ENCODE data around the gene FURIN. TPM values are rescaled to one million over a fixed set of nuclear protein-coding genes. Genes with fewer than 3 reads are reported as not detected.
A peak's percentile ranks its signal among the peaks of the same experiment; 100 is the strongest.

Gene FURIN
- total RNA-seq, 1 donor from 2014 or later: 8.3 TPM

- Histone ChIP-seq H3K36me3 (no peaks in the 10 kb centered on the region), H3K4me2 (peak overlapping the region; percentile 89), H4K20me1 (ENCODE audit: low read depth) (peaks cover 4% of the 10 kb centered on the region), H3K4me3 (peak overlapping the region; percentile 86), H3F3A (ENCODE audit: low read depth) (peaks cover 25% of the 10 kb centered on the region), H3K27me3 (peaks cover 33% of the 10 kb centered on the region), H3K27ac (no peak overlapping the region), H3K79me2 (ENCODE audit: low read depth) (no peaks in the 10 kb centered on the region), H2AFZ (replicated peaks) (peak overlapping the region; percentile 99), H3K4me1 (peaks cover 16% of the 10 kb centered on the region), H3K9ac (no peak overlapping the region), H3K9me3 (ENCODE audit: low read depth) (no peaks in the 10 kb centered on the region)
- peaks cover 12% of the 10 kb centered on the region for H3K4me1 Mint-ChIP-seq
- peaks cover 2% of the 10 kb centered on the region for H3K27me3 Mint-ChIP-seq (ENCODE audit: insufficient read depth, low read depth)
- DNase-seq (ENCODE audit: low spot score): peak; percentile 58
- no peak for TF ChIP-seq EZH2 (IDR thresholded peaks at IDR 0.05)
- peak; percentile 26 for TF ChIP-seq CTCF (IDR thresholded peaks at IDR 0.05)
- H3K36me3 Mint-ChIP-seq: peaks cover 17% of the 10 kb centered on the region
- H3K4me3 Mint-ChIP-seq: peak overlapping the region; percentile 87
- H3K9me3 Mint-ChIP-seq: no peaks in the 10 kb centered on the region
- H3K27ac Mint-ChIP-seq: no peak overlapping the region
These were observed 35.5 kb downstream of the FURIN start for GRCh38 chr15:90903733-90904536.

DNA sequence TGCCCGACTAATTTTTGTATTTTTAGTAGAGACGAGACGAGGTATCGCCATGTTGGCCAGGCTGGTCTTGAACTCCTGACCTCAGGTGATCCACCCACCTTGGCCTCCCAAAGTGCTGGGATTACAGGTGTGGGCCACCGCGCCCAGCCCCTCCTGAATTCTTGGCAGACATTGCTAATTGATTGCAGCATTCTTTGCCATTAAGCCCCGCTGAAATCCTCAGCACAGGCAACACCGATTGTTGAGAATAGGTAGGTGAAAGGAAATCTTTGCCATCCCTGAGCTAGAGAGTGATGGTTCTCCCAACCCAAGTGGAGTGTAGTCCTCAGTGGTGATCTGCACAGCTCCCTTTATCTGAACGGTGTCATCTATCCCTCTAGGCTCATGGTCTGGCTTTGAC lies 36.4 kb downstream of the FURIN start:
- H3K27me3 ChIP-seq: peaks cover 33% of the 10 kb centered on the region
- H3K9ac ChIP-seq: no peak overlapping the region
- Mint-ChIP-seq H3K27me3 (ENCODE audit: insufficient read depth, low read depth) (peaks cover 2% of the 10 kb centered on the region), H3K9me3 (no peaks in the 10 kb centered on the region), H3K27ac (no peak overlapping the region), H3K4me1 (peaks cover 12% of the 10 kb centered on the region), H3K36me3 (peaks cover 17% of the 10 kb centered on the region), H3K4me3 (peak overlapping the region; percentile 52)
- H3K27ac ChIP-seq: no peak overlapping the region
- H3K9me3 ChIP-seq (ENCODE audit: low read depth): no peaks in the 10 kb centered on the region
- peaks cover 16% of the 10 kb centered on the region for H3K4me1 ChIP-seq
- DNase-seq (ENCODE audit: low spot score): no peak
- H3K79me2 ChIP-seq (ENCODE audit: low read depth): no peaks in the 10 kb centered on the region
- no peaks in the 10 kb centered on the region for H3K36me3 ChIP-seq
- H4K20me1 ChIP-seq (ENCODE audit: low read depth): peaks cover 4% of the 10 kb centered on the region
- H3K4me3 ChIP-seq: no peak overlapping the region
- TF ChIP-seq CTCF (IDR thresholded peaks at IDR 0.05) (no peak), EZH2 (IDR thresholded peaks at IDR 0.05) (no peak), EZH2phosphoT487 (IDR thresholded peaks at IDR 0.05) (no peak)
- H3K4me2 ChIP-seq: no peak overlapping the region
- H2AFZ ChIP-seq (replicated peaks): no peak overlapping the region
- H3F3A ChIP-seq (ENCODE audit: low read depth): peaks cover 25% of the 10 kb centered on the region

GRCh38 chr15:90905306-90906180 lies 37.2 kb downstream of the FURIN start:
- peaks cover 4% of the 10 kb centered on the region for H4K20me1 ChIP-seq (ENCODE audit: low read depth)
- TF ChIP-seq CTCF (IDR thresholded peaks at IDR 0.05) (no peak), EZH2 (IDR thresholded peaks at IDR 0.05) (no peak), EZH2phosphoT487 (IDR thresholded peaks at IDR 0.05) (no peak)
- no peak overlapping the region for H3K4me2 ChIP-seq
- Mint-ChIP-seq H3K27me3 (ENCODE audit: insufficient read depth, low read depth) (peaks cover 2% of the 10 kb centered on the region), H3K4me3 (no peak overlapping the region), H3K27ac (no peak overlapping the region), H3K9me3 (no peaks in the 10 kb centered on the region), H3K36me3 (peaks cover 17% of the 10 kb centered on the region), H3K4me1 (peaks cover 12% of the 10 kb centered on the region)
- no peaks in the 10 kb centered on the region for H3K9me3 ChIP-seq (ENCODE audit: low read depth)
- H3K27ac ChIP-seq: no peak overlapping the region
- no peak overlapping the region for H2AFZ ChIP-seq (replicated peaks)
- H3K4me3 ChIP-seq: no peak overlapping the region
- H3K9ac ChIP-seq: no peak overlapping the region
- H3F3A ChIP-seq (ENCODE audit: low read depth): peaks cover 25% of the 10 kb centered on the region
- H3K36me3 ChIP-seq: no peaks in the 10 kb centered on the region
- H3K79me2 ChIP-seq (ENCODE audit: low read depth): no peaks in the 10 kb centered on the region
- no peak for DNase-seq (ENCODE audit: low spot score)
- peaks cover 33% of the 10 kb centered on the region for H3K27me3 ChIP-seq
- H3K4me1 ChIP-seq: peaks cover 16% of the 10 kb centered on the region
